NK-92 treated with Interleukin-12 subunit alpha and Interleukin-12 subunit beta, amount 100 ng/mL, for 24 hours (cell line): ENCODE results near the gene KRT13.

Experiments
- DNase-seq: peaks from one replicate; lab custom pipeline; 2025; lab: John Stamatoyannopoulos, UW

Gene KRT13

GRCh38 chr17:41494524-41494923 is 10.9 kb downstream of the KRT13 start:
- no peak for DNase-seq

DNA sequence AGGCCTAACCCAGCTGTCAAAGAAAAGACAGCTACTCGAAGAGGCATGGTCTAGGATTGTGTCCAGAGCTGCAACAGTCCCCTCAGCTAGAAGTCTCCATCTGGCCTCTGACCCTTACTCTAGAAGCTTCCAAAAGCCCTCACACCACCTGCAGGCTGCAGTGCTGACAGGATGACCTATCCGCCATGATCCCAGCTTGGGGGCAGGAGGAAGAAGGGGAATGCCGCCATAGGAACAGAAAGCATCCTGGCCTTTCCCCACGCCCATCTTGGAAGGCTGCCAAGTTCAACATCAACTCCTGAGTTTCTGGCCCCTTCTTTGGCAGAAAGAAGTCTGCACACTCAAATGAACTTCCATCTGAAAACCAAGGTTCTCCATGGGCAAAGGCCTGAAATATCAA is 12.6 kb downstream of the KRT13 start:
- no peak for DNase-seq

GRCh38 chr17:41492351-41492750 is 13.1 kb downstream of the KRT13 start:
- no peak for DNase-seq

DNA sequence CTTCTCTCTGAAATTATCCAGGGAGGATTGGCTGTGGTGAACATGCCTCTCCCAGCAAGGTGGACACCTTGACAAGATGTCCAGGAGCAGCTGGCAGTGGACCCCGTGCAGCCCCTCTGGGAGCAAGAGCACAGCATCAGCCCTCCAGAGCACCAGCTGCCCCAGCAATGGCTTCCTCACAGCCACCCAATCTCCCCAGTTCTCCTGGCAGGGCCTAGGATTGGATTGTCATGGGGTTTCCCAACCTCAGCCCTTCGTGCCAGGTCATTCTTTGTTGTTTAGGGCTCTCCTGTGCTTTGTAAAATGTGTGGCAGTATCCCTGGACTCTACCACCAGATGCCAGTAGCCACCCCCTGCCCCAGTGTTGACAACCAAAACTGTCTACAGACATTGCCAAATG is 13.9 kb downstream of the KRT13 start:
- DNase-seq = no peak

- no peak for DNase-seq
Measured at GRCh38 chr17:41490000-41490990, 15.1 kb downstream of the KRT13 start.

DNA sequence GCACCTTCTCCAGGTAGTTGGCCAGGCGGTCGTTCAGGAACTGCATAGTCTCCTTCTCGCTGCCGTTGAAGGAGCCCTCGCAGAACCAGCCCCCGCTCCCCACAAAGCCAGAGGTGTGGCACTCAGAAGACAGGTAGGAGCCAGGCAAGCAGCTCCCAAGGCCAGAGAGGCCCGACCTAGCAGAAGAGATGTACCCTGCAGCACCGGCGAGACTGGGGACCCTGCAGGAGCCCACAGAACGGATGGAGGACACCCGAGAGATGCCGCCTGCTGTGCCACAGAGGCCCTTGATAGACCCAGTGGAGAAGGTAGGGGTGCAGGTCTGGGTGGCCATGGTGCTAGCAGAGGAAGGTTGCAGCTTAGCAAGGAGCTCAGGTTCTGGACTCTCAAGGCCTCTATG is 15.9 kb downstream of the KRT13 start, which contains the start of gene KRT36:
TSS of gene KRT36 (minus strand) at position 380 of the 400 bp plus-strand sequence. CDS start at position 334, 46 bp downstream.
- DNase-seq = no peak

DNA sequence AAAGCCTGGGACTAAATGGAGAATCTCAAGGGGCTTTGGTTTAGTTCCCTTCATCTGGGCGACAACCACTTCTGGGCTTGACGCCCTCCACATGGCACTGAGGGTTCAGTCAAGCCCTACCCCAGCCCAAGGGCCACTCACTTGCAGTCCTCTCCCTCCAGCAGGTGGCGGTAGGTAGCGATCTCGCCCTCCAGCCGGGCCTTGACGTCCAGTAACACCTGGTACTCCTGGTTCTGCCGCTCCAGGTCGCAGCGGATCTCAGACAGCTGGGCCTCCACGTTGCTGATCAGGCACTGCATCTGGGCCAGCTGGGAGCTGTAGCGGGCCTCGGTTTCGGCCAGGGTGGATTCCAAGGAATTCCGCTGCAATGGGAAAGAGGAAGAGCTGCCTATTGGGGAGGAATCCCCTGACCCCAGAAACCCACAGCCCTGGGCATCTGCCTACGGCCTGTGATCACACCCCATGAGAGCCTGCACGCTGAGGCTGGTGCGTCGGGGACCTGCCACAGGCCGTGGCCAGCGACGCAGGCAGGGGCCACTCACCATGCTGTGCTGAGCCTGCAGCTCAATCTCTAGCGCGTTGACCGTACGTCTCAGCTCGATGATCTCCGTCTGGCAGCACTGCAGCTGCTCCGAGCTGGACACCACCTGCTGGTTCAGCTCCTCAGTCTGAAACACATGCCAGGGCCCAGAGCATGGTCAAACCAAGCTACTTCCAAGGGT is 18.4 kb downstream of the KRT13 start:
- no peak for DNase-seq

- DNase-seq = no peak
Measured at GRCh38 chr17:41486316-41486715, 19.1 kb downstream of the KRT13 start.

GRCh38 chr17:41484920-41485904 is 20.2 kb downstream of the KRT13 start:
- no peak for DNase-seq

- no peak for DNase-seq
Measured at GRCh38 chr17:41483991-41484826, 21.2 kb downstream of the KRT13 start.

DNA sequence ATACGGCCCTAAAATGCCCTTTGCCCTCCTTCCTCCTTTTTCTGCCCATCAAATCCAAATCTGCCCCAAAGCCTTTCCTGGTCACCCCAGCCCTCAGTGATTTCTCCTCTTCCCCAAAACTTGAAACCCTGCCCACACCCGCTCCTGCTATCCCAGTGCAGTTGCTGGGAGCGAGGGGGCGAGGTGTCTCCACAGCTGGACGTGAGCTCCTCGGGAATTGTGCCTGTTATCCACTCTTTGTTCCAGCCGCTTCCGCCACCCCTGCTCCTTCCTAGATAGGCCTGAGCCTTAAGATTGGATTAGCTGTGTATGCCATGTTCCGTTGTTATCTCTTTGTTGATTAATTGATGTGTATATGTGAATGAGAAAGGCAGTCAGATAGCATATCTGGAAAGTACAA is 21.9 kb downstream of the KRT13 start:
- DNase-seq = no peak

GRCh38 chr17:41481036-41481435 is 24.4 kb downstream of the KRT13 start, which contains the start of gene KRT35:
KRT35 (minus strand) TSS chr17:41481151; CDS start chr17:41481097, 54 bp downstream.
- no peak for DNase-seq

GRCh38 chr17:41480581-41480980 is 24.8 kb downstream of the KRT13 start:
- no peak for DNase-seq

DNA sequence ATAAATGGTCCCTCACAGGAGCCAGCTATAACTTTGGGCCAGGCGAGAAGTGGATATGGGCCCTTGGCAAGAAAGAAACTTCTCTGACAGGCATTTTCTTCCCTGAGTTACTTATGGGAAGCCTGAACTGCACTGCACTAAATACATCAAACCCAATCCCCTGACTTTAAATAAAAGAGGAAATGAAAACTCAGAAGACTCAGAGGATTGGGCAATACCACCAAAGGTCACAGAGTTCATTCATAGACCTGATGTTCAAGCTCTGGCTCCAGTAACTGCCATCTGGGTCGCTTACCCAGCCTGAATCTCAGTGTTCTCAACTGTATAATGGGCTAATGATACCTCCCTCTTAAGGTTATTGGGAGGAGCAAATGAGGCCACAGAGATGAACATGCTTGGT is 25.3 kb downstream of the KRT13 start:
- no peak for DNase-seq

- DNase-seq = no peak
Measured at GRCh38 chr17:41478237-41478636, 27.2 kb downstream of the KRT13 start.

- no peak for DNase-seq
Measured at GRCh38 chr17:41476866-41477815, 28.3 kb downstream of the KRT13 start.

GRCh38 chr17:41475421-41475820 is 30.0 kb downstream of the KRT13 start:
- no peak for DNase-seq

GRCh38 chr17:41474863-41475262 is 30.5 kb downstream of the KRT13 start:
- no peak for DNase-seq

- DNase-seq = no peak
Measured at GRCh38 chr17:41468346-41468745, 37.1 kb downstream of the KRT13 start.

GRCh38 chr17:41467561-41467960 is 37.9 kb downstream of the KRT13 start:
- DNase-seq = no peak
